ENCODE measurements around the gene MTERF1.
"Not testable (repeated sequence)": the region's sequence is repeated elsewhere in the genome, so short reads cannot be mapped to it uniquely, and the experiment has no call there.

MTERF1 gene

GRCh38 chr7:91880413-91881241 lies at the start of gene MTERF1:
Gene MTERF1, minus strand, starts transcription at chr7:91880702. Its CDS starts 619 bp downstream, at chr7:91880083.
- peak; percentile 57 for DNase-seq (ENCODE audit: low read depth)

DNA sequence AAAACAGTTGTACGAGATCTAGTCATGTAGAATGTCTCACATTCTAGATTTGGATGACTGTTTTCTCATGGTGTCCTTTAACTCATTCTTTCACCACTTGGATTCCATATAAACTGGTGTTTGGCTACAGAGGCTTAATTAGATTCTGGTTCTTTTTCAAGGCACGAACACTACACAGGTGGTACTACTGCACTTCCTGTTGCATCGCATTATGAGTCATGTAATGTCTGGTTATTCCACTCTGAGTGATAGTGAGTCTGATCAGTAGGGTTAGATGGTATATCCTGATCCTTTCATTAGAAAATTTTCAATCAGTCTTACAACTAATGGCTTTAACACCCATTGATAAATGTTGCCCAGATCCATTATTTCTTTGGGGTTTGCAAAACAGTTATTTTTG lies 49.0 kb upstream of the MTERF1 start:
- DNase-seq (ENCODE audit: low read depth): no peak

DNA sequence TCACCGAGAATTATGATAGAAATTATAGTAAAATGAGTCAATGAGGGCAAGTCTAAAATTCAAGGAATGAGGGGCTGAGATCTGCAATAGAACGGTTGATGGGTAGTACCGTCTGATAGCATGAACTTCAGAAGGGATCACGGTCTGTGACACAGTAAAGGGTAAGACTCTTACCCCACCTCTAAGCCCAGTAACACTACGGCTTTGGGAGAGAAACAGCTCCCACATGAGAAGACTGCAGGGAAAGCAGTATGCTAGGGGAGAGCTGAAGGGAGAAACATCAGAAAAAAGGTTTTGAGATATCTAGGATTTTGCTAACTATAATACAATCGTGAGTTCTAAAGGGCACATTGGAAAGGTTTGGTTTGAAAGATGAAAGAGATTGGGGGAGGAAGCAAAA lies 47.4 kb upstream of the MTERF1 start:
- no peak for DNase-seq (ENCODE audit: low read depth)

DNA sequence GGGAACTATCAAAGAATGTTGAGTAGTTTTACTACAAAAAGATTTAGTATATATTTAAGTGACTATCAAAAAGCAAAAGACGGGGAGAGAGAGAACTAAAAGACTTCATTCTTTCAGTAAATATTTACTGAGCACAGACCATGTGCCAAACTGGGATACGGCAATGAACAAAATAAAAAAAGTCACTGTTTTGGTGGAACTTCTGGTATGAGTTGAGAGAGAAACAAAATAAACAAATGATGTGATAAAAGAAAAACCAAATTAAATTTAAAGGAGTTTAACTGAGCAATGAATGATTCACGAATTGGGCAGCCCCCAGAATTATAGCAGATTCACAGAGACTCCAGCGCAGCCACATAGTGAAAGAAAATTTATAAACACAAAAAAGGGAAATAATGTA lies 42.4 kb upstream of the MTERF1 start:
- DNase-seq (ENCODE audit: low read depth): no peak

DNA sequence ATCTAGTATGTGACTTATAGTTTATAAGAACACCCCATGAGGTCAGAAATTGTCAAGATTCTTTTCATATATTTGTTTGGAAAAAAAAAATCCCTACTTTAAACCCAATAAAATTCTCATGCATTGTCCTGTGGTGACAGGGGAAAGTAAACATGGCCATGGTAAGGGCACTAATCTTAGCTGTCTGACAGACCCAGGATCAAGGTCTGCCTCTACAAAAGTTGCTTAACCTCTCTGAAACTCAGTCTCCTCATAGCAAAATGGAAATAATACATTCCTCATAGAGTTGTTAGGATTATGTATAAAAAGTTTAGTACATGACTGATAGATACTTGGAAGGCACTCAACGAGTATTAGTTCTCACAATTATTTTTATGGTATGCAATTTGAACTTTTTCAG lies 37.9 kb upstream of the MTERF1 start:
- DNase-seq (ENCODE audit: low read depth): no peak

- DNase-seq (ENCODE audit: low read depth): no peak
Observed at GRCh38 chr7:91916051-91916440, 35.5 kb upstream of the MTERF1 start.

DNA sequence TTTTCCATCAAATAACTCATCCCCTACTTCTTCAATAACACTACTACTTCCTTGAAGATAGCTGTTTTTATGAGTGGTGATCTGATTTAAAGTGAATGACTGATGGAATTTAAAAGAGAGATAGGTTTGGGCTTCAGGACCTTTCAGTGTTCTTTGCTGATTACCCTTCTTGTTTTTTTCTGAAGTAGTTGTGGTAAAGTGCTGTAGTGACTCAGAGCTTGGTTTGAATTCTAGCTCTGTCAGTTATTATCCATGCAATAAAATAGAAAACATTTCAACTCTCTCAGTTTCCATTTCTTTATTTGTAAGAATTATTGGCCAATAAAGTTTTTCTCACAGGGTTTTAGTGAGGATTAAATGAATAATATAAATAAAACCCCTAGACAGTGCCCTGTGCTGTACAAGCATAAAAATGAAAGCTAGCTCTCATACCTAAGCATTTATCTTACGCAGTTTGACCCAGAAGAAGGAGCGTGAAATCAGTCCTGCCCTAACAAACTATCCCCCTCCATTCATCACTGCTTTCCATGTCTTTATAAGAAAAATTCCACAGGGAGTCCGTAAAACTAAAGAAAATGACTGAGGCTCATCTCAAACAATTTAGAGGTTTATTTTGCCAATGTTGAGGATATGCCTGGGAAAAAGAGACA lies 35.0 kb upstream of the MTERF1 start:
- no peak for DNase-seq (ENCODE audit: low read depth)

DNA sequence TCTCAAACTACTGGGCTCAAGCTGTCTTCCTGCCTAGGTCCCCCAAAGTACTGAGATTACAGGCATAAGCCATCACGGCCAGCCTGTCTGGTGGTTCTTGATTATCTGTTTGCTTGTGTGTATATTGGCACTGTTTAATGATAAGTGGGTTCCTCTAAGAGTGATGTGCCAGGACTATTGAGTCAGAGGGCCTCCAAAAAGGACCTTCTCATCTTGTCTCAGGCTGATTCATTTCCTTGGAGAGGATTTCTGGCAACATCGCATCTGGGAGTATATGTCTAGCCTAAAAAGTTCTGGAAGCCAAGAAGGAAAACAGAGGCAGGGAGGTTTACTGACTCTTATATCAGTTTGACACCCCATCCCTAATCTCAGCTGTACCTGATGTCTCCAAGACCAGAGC lies 33.1 kb upstream of the MTERF1 start:
- no peak for DNase-seq (ENCODE audit: low read depth)

GRCh38 chr7:91912494-91912893 lies 32.0 kb upstream of the MTERF1 start:
- DNase-seq (ENCODE audit: low read depth): no peak

GRCh38 chr7:91911121-91911520 lies 30.6 kb upstream of the MTERF1 start:
- DNase-seq (ENCODE audit: low read depth): no peak

- no peak for DNase-seq (ENCODE audit: low read depth)
Observed at GRCh38 chr7:91910171-91910570, 29.7 kb upstream of the MTERF1 start.

GRCh38 chr7:91899563-91899962 lies 19.1 kb upstream of the MTERF1 start:
- no peak for DNase-seq (ENCODE audit: low read depth)

DNA sequence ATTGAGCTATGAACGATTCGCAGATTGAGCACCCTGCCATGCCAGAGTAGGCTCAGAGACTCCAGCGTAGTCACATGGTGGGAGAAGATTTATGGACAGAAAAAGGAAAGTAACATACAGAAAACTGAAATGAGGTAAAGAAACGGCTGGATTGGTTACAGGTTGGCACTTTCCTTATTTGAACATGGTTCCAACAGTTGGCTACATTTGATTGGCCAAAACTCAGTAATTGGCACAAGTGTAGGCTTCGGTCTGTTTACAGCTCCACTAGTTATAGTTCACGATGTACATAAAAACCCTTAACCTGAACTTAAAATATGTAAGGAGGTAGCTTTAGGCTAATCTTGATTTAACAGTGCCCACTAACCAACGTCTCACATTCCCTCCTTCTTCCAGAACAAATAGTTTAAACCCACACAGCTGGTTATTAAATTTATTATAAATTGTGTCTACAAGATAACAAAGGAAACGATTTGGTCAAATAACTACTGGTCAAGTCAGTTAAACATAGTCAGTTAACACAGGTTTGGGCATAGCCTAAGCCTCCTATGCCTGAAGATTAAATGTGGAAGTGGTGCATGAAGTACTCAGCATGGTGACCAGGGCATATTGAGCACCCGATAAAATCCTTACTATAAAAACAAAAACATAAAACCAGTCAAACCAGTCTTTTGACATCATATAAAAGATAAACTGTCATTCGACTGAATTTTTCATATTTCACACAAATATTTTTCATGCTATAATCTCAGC lies 17.9 kb upstream of the MTERF1 start:
- DNase-seq (ENCODE audit: low read depth): no peak

- no peak for DNase-seq (ENCODE audit: low read depth)
Observed at GRCh38 chr7:91894781-91895480, 14.4 kb upstream of the MTERF1 start.

DNA sequence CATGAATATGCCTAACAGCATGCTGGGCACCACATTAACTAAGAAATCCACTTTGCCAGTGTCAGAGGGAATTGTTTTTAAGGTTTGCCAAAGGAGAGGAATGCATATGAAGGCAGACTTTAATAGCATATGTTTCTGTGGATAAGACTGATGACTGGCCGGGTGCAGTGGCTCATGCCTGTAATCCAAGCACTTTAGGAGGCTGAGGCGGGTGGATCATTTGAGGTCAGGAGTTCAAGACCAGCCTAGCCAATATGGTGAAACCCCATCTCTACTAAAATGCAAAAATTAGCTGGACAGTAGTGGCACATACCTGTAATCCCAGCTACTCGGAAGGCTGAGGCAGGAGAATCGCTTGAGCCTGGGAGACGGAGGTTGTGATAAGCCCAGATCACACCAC lies 13.2 kb upstream of the MTERF1 start:
- DNase-seq (ENCODE audit: low read depth): not testable (repeated sequence)

DNA sequence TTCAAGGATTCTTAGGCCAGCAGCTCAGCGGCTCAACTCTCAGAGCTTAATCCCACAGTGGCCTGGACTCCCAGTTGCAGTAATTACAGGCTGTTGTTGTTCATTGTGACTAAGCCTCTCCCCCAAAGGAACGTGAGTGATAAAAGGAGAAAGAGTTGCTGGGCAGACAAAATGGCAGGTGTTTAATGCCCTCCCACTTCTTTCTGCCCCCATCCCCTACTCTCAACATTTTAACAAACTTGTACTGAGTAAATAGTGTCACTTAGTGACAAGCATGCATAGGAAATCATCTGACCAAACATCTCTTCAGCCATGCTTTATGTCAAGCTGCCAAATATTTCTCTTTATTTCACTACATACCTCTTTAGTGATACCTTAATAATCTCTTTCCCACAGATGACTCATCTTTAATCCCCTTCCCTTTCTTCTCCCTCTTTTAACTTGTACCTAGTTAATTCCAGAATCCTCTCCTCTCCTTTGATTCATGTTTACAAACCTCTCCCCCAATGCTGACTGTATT lies 12.4 kb upstream of the MTERF1 start:
- peak; percentile 56 for DNase-seq (ENCODE audit: low read depth)

- no peak for DNase-seq (ENCODE audit: low read depth)
Observed at GRCh38 chr7:91892099-91892705, 11.7 kb upstream of the MTERF1 start.

DNA sequence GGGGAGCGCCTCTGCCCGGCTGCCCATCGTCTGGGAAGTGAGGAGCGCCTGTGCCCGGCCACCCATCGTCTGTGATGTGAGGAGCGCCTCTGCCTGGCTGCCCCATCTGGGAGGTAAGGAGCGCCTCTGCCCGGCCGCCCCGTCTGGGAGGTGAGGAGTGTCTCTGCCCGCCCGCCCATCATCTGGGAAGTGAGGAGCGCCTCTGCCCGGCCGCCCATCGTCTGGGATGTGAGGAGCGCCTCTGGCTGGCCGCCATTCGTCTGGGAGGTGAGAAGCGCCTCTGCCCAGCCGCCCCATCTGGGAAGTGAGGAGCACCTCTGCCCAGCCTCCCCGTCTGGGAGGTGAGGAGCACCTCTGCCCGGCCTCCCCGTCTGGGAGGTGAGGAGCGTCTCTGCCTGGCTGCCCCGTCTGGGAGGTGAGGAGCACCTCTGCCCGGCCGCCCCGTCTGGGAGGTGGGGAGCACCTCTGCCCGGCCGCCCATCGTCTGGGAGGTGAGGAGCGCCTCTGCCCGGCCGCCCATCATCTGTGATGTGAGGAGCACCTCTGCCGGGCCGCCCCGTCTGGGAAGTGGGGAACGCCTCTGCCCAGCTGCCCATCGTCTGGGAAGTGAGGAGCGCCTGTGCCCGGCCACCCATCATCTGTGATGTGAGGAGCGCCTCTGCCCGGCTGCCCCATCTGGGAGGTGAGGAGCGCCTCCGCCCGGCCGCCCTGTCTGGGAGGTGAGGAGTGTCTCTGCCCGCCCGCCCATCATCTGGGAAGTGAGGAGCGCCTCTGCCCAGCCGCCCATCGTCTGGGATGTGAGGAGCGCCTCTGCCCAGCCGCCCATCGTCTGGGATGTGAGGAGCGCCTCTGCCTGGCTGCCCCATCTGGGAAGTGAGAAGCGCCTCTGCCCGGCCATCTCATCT lies 8.0 kb upstream of the MTERF1 start:
- not testable (repeated sequence) for DNase-seq (ENCODE audit: low read depth)

GRCh38 chr7:91887336-91888213 lies 7.1 kb upstream of the MTERF1 start:
- DNase-seq (ENCODE audit: low read depth): not testable (repeated sequence)
